Astrocyte (in vitro differentiated cells and primary cell): ENCODE data around the gene SRM.

Source experiments
- EZH2 ChIP-seq: IDR thresholded peaks from 2 replicates; pipeline ENCODE4 v1.6.1; 2012; ENCODE audit warnings: mild to moderate bottlenecking, low read length, inconsistent platforms; ENCODE audit not compliant: insufficient read depth
- TF ChIP-seq, protein P1 (sequence below): IDR thresholded peaks from 2 replicates; pipeline ENCODE4 v1.5.1; 2011; ENCODE audit warnings: low read depth, mild to moderate bottlenecking, inconsistent platforms, low read length, moderate library complexity; ENCODE audit not compliant: insufficient read depth

DNA sequence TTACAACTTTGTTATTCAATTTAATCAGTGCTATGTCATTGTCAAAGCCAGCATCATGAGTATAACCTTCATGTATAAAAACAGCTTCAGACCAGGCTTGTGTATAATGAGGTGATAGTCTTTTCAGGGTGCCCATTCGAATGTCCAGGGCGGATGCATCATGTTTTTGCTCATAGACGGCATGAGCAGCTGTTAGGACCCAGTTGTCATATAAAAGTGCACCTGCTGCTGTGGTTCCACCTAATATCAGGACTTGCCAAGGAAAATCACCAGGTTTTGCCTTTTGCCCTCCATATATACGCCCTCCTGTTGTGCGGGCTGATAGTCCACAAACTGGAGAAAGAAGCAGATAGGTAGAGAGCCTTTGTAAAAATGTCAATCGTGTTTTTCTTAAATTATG, 32.5 kb downstream of the SRM start:
- TF ChIP-seq, protein P1, sequence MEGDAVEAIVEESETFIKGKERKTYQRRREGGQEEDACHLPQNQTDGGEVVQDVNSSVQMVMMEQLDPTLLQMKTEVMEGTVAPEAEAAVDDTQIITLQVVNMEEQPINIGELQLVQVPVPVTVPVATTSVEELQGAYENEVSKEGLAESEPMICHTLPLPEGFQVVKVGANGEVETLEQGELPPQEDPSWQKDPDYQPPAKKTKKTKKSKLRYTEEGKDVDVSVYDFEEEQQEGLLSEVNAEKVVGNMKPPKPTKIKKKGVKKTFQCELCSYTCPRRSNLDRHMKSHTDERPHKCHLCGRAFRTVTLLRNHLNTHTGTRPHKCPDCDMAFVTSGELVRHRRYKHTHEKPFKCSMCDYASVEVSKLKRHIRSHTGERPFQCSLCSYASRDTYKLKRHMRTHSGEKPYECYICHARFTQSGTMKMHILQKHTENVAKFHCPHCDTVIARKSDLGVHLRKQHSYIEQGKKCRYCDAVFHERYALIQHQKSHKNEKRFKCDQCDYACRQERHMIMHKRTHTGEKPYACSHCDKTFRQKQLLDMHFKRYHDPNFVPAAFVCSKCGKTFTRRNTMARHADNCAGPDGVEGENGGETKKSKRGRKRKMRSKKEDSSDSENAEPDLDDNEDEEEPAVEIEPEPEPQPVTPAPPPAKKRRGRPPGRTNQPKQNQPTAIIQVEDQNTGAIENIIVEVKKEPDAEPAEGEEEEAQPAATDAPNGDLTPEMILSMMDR: no peak
- no peak for TF ChIP-seq EZH2
